SK-N-SH treated with all-trans-retinoic acid at 6 μM for 48 hours (cell line): ENCODE data around the gene LEPROT.

Experiments used
- ATAC-seq: fragments of 200-7000 bp; cut with Tn5 transposase; 3 replicates; pipeline ENCODE4 v1.9.1; 2020; ENCODE audit warnings: mild to moderate bottlenecking, moderate library complexity
- ARNTL ChIP-seq: fragments of 450-650 bp; formaldehyde crosslinking; IDR thresholded peaks from 2 replicates; pipeline ENCODE4 v1.5.0; 2020; ENCODE audit warnings: low read depth, mild to moderate bottlenecking, moderate library complexity, borderline replicate concordance
- CSRNP3 ChIP-seq: fragments of 250-450 bp; sonication (Bioruptor Pico); IDR thresholded peaks from 2 replicates; pipeline ENCODE4 v1.5.1; 2021; ENCODE audit warnings: mild to moderate bottlenecking, moderate library complexity
- ESRRG ChIP-seq: fragments of 250-450 bp; sonication (Bioruptor Pico); IDR thresholded peaks from 2 replicates; pipeline ENCODE4 v1.6.1; 2021; ENCODE audit warnings: mild to moderate bottlenecking
- GLIS3 ChIP-seq: fragments of 250-450 bp; sonication (Bioruptor Pico); IDR thresholded peaks from 2 replicates; pipeline ENCODE4 v1.5.0; 2020; ENCODE audit warnings: mild to moderate bottlenecking, moderate library complexity
- ISL1 ChIP-seq: fragments of 250-450 bp; sonication (Bioruptor Pico); IDR thresholded peaks from 2 replicates; pipeline ENCODE4 v2.1.2; 2022; ENCODE audit warnings: mild to moderate bottlenecking, moderate library complexity
- PATZ1 ChIP-seq: fragments of 250-450 bp; sonication (Bioruptor Pico); IDR thresholded peaks from 2 replicates; pipeline ENCODE4 v1.8.0; 2020; ENCODE audit warnings: mild to moderate bottlenecking, moderate library complexity, borderline replicate concordance
- POU6F1 ChIP-seq: fragments of 250-450 bp; sonication (Bioruptor Pico); IDR thresholded peaks from 2 replicates; pipeline ENCODE4 v1.8.0; 2021; ENCODE audit warnings: low read depth, mild to moderate bottlenecking, moderate library complexity, borderline replicate concordance
- PPARA ChIP-seq: fragments of 250-450 bp; sonication (Bioruptor Pico); IDR thresholded peaks from 2 replicates; pipeline ENCODE4 v1.5.0; 2020; ENCODE audit warnings: mild to moderate bottlenecking, borderline replicate concordance
- RARB ChIP-seq: fragments of 250-450 bp; sonication (Bioruptor Pico); IDR thresholded peaks from 2 replicates; pipeline ENCODE4 v1.8.0; 2021; ENCODE audit warnings: mild to moderate bottlenecking, moderate library complexity
- SNAI2 ChIP-seq: fragments of 250-450 bp; sonication (Bioruptor Pico); IDR thresholded peaks from 2 replicates; pipeline ENCODE4 v1.5.0; 2020; ENCODE audit warnings: mild to moderate bottlenecking, moderate library complexity
- TSHZ2 ChIP-seq: fragments of 250-450 bp; sonication (Bioruptor Pico); IDR thresholded peaks from 2 replicates; pipeline ENCODE4 v1.5.0; 2020; ENCODE audit warnings: mild to moderate bottlenecking, moderate library complexity
- ZC3H10 ChIP-seq: fragments of 250-450 bp; sonication (Bioruptor Pico); IDR thresholded peaks from 2 replicates; pipeline ENCODE4 v1.5.1; 2021; ENCODE audit warnings: mild to moderate bottlenecking, moderate library complexity
- ZFP3 ChIP-seq: fragments of 250-450 bp; sonication (Bioruptor Pico); IDR thresholded peaks from 2 replicates; pipeline ENCODE4 v1.5.0; 2020; ENCODE audit warnings: mild to moderate bottlenecking, moderate library complexity
- ZFP30 ChIP-seq: fragments of 450-650 bp; formaldehyde crosslinking; IDR thresholded peaks from 2 replicates; pipeline ENCODE4 v1.5.0; 2022; ENCODE audit warnings: mild to moderate bottlenecking, moderate library complexity
- ZNF565 ChIP-seq: fragments of 450-650 bp; formaldehyde crosslinking; conservative IDR thresholded peaks from 2 replicates; pipeline ENCODE4 v1.5.0; 2020; ENCODE audit warnings: low read depth, mild to moderate bottlenecking, moderate library complexity
- ZNF70 ChIP-seq: fragments of 450-650 bp; formaldehyde crosslinking; IDR thresholded peaks from 2 replicates; pipeline ENCODE4 v1.5.0; 2020; ENCODE audit warnings: mild to moderate bottlenecking, moderate library complexity
- ZNF8 ChIP-seq: fragments of 450-650 bp; formaldehyde crosslinking; IDR thresholded peaks from 2 replicates; pipeline ENCODE4 v1.5.0; 2020; ENCODE audit warnings: mild to moderate bottlenecking, moderate library complexity

Gene LEPROT

GRCh38 chr1:65386439-65386838 lies 34.0 kb upstream of the LEPROT start:
- no peak for ATAC-seq
- TF ChIP-seq SNAI2 (CRISPR knock-in tag): no peak
- no peak for TF ChIP-seq GLIS3 (CRISPR knock-in tag)
- no peak for TF ChIP-seq PPARA (CRISPR knock-in tag)
- TF ChIP-seq TSHZ2 (CRISPR knock-in tag): no peak
- no peak for TF ChIP-seq PATZ1
- no peak for TF ChIP-seq ARNTL (CRISPR knock-in tag)
- no peak for TF ChIP-seq ZC3H10 (CRISPR knock-in tag)
- TF ChIP-seq ZNF70 (CRISPR knock-in tag): no peak
- no peak for TF ChIP-seq ZNF8 (CRISPR knock-in tag)
- TF ChIP-seq ZFP3: no peak
- no peak for TF ChIP-seq CSRNP3 (CRISPR knock-in tag)
- TF ChIP-seq ISL1 (CRISPR knock-in tag): no peak
- TF ChIP-seq ZFP30: no peak
- TF ChIP-seq, all 23 proteins: peak for 0

- ATAC-seq: no peak
- no peak for TF ChIP-seq TSHZ2 (CRISPR knock-in tag)
- no peak for TF ChIP-seq ESRRG (CRISPR knock-in tag)
- no peak for TF ChIP-seq ZFP30
- TF ChIP-seq ZNF565: no peak
- TF ChIP-seq RARB: no peak
- TF ChIP-seq SNAI2 (CRISPR knock-in tag): no peak
- TF ChIP-seq ZC3H10 (CRISPR knock-in tag): no peak
- no peak for TF ChIP-seq ZNF70 (CRISPR knock-in tag)
- no peak for TF ChIP-seq PATZ1
- TF ChIP-seq ISL1 (CRISPR knock-in tag): no peak
- no peak for TF ChIP-seq ZNF8 (CRISPR knock-in tag)
- TF ChIP-seq POU6F1 (CRISPR knock-in tag): no peak
- TF ChIP-seq GLIS3 (CRISPR knock-in tag): no peak
- TF ChIP-seq, all 23 proteins: peak for 0
These were observed 32.6 kb upstream of the LEPROT start for GRCh38 chr1:65387821-65388220.
